DND-41 (cell line): ENCODE measurements around the gene ADAM30.

Experiments used
- ATAC-seq: fragments of 200-7000 bp; cut with Tn5 transposase; 3 replicates; pipeline ENCODE4 v1.9.1; 2021; ENCODE audit warnings: low read depth; ENCODE audit not compliant: insufficient read depth
- DNase-seq: peaks from one replicate; pipeline ENCODE4 v3.0.0-alpha.2; 2020
- H2AFZ ChIP-seq: 2 replicates; pipeline ENCODE4 v1.6.0; 2012; ENCODE audit warnings: low read depth, low read length
- H3K27ac ChIP-seq: 2 replicates; pipeline ENCODE4 v1.5.1; 2012; ENCODE audit warnings: low read length, inconsistent platforms
- H3K27me3 ChIP-seq: fragments of 200-600 bp; sonication (generic); 2 replicates; pipeline ENCODE4 v1.6.0; 2012; ENCODE audit warnings: low read length, mild to moderate bottlenecking, inconsistent platforms; ENCODE audit not compliant: insufficient read depth, poor library complexity
- H3K36me3 ChIP-seq: 2 replicates; pipeline ENCODE4 v1.5.1; 2012; ENCODE audit warnings: low read length, inconsistent platforms; ENCODE audit not compliant: insufficient read depth
- H3K4me1 ChIP-seq: 2 replicates; pipeline ENCODE4 v1.5.1; 2012; ENCODE audit warnings: mild to moderate bottlenecking, low read length; ENCODE audit not compliant: insufficient read depth
- H3K4me2 ChIP-seq: 2 replicates; pipeline ENCODE4 v1.6.0; 2012; ENCODE audit warnings: mild to moderate bottlenecking, moderate library complexity, low read length, inconsistent platforms; ENCODE audit not compliant: insufficient read depth
- H3K4me3 ChIP-seq, 2 experiments: fragments of 200-600 bp in 1 of 2; shearing (Covaris generic) in 1 of 2; 2 replicates each; pipeline ENCODE4 v1.5.1; 2012 to 2016; ENCODE audit warnings: inconsistent platforms in 2 of 2, low read length in 2 of 2, mild to moderate bottlenecking in 2 of 2, low read depth in 1 of 2, moderate library complexity in 1 of 2
- H3K79me2 ChIP-seq: 2 replicates; pipeline ENCODE4 v1.6.0; 2012; ENCODE audit warnings: low read length, inconsistent platforms; ENCODE audit not compliant: insufficient read depth
- H3K9ac ChIP-seq: 2 replicates; pipeline ENCODE4 v1.6.0; 2012; ENCODE audit warnings: low read depth, mild to moderate bottlenecking, inconsistent platforms, low read length, moderate library complexity
- H3K9me3 ChIP-seq: 2 replicates; pipeline ENCODE4 v1.5.1; 2012; ENCODE audit warnings: low read length, moderate library complexity, mild to moderate bottlenecking, inconsistent platforms; ENCODE audit not compliant: insufficient read depth, severe bottlenecking
- H4K20me1 ChIP-seq: 2 replicates; pipeline ENCODE4 v1.6.0; 2012; ENCODE audit warnings: low read length; ENCODE audit not compliant: insufficient read depth
- EZH2 ChIP-seq: IDR thresholded peaks from 3 replicates; pipeline ENCODE4 v1.6.1; 2012; ENCODE audit warnings: borderline replicate concordance, low read depth, mild to moderate bottlenecking, moderate library complexity, low read length, inconsistent platforms; ENCODE audit not compliant: severe bottlenecking
- TF ChIP-seq, protein P1 (sequence below): IDR thresholded peaks from 2 replicates; pipeline ENCODE4 v1.5.1; 2012; ENCODE audit warnings: borderline replicate concordance, low read length, moderate library complexity, mild to moderate bottlenecking; ENCODE audit not compliant: poor library complexity, severe bottlenecking; ENCODE audit errors: extremely low read depth

The ADAM30 gene

DNA sequence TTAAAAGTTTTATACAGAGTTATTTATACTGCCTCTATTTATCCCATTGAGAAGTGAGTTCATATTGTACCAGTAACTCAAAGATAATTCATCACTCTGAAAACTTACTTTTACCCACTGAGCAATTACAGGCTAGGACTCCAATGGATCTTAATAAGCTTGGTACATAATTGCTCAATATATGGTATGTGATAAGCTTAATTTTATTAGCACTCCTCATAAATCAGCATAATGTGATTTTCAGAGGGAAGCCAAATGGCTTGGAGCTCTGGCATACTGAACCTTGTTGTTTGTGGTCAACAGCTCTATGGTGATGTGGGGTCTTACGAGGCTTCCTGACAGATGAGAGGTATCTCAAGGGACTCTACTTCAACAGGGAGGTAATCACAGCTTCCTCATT, 26.3 kb downstream of the ADAM30 start:
- Histone ChIP-seq H3K4me3 (no peak overlapping the region), H3K27ac (no peak overlapping the region), H3K4me1 (peaks cover 9% of the 10 kb centered on the region), H2AFZ (no peak overlapping the region), H3K9me3 (no peaks in the 10 kb centered on the region), H4K20me1 (no peaks in the 10 kb centered on the region), H3K4me2 (no peak overlapping the region), H3K79me2 (no peaks in the 10 kb centered on the region), H3K27me3 (no peaks in the 10 kb centered on the region), H3K9ac (no peak overlapping the region), H3K36me3 (no peaks in the 10 kb centered on the region)
- ATAC-seq (no peak), DNase-seq (no peak)
- TF ChIP-seq, protein P1, sequence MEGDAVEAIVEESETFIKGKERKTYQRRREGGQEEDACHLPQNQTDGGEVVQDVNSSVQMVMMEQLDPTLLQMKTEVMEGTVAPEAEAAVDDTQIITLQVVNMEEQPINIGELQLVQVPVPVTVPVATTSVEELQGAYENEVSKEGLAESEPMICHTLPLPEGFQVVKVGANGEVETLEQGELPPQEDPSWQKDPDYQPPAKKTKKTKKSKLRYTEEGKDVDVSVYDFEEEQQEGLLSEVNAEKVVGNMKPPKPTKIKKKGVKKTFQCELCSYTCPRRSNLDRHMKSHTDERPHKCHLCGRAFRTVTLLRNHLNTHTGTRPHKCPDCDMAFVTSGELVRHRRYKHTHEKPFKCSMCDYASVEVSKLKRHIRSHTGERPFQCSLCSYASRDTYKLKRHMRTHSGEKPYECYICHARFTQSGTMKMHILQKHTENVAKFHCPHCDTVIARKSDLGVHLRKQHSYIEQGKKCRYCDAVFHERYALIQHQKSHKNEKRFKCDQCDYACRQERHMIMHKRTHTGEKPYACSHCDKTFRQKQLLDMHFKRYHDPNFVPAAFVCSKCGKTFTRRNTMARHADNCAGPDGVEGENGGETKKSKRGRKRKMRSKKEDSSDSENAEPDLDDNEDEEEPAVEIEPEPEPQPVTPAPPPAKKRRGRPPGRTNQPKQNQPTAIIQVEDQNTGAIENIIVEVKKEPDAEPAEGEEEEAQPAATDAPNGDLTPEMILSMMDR, result no peak
- TF ChIP-seq EZH2, result no peak

DNA sequence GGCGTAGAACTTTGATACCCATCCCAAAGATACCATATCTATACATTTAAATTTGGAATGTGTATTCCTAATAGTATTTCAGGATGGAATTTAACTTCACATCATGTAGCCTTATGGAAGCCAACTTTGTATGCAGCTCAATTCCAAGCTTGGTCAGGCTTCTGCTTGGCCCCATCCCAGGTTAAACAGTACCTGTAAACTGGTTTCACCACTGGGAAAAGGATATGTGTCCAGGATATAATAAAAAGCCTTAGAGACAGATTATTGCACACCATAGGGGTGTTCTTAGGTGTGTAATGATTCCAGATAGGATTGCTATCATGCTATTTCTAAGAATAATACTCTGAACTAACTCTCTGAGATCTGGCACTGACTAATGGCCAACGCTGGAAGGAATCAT, 28.1 kb downstream of the ADAM30 start:
- Histone ChIP-seq H3K4me3 (no peak overlapping the region), H3K27me3 (no peaks in the 10 kb centered on the region), H4K20me1 (no peaks in the 10 kb centered on the region), H3K27ac (no peak overlapping the region), H2AFZ (no peak overlapping the region), H3K36me3 (no peaks in the 10 kb centered on the region), H3K9ac (no peak overlapping the region), H3K4me2 (no peak overlapping the region), H3K79me2 (no peaks in the 10 kb centered on the region), H3K4me1 (peaks cover 9% of the 10 kb centered on the region), H3K9me3 (no peaks in the 10 kb centered on the region)
- ATAC-seq, result no peak
- DNase-seq, result no peak
- TF ChIP-seq, protein P1, result no peak
- no peak for TF ChIP-seq EZH2

DNA sequence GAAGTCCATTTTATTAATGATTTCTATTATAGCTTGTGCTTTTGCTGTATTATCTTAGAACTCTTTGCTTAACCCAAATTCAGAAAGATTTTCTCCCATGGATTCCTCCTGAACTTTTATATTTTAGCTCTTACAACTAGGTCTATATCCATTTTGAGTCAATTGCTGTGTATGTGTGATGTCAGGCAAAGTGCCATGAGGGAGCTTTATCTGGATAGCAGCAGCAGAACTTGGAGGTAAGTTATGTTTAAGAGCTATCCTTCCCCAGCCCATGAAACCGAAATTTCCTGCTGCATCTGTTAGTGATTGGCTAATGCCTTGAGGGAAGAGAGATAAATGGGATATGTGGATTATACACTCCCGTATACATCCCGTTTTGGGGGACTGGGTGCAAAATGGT, 29.9 kb downstream of the ADAM30 start:
- Histone ChIP-seq H3K36me3 (no peaks in the 10 kb centered on the region), H2AFZ (no peak overlapping the region), H3K4me3 (no peak overlapping the region), H3K79me2 (no peaks in the 10 kb centered on the region), H3K4me2 (no peak overlapping the region), H3K27me3 (no peaks in the 10 kb centered on the region), H3K4me1 (peaks cover 6% of the 10 kb centered on the region), H4K20me1 (no peaks in the 10 kb centered on the region), H3K27ac (no peak overlapping the region), H3K9ac (no peak overlapping the region), H3K9me3 (no peaks in the 10 kb centered on the region)
- TF ChIP-seq, protein P1, result no peak
- no peak for TF ChIP-seq EZH2
- DNase-seq (no peak), ATAC-seq (no peak)

DNA sequence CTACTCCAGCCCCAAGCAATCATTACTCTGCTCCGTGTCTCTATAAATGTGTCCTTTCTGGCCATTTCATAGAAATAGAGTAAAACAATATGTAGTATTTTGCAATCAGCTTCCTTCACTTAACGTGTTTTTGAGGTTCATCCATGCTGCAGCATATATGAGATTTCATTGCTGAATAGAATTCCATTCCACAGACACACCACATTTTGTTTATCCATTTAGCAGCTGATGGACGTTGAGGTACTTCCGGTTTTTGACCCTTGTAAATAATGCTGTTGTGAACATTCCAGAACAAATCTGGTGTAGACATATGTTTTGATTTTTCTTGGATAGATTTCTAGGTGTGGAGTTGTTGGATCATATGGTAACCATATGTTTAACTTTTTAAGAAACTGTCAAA, 30.7 kb downstream of the ADAM30 start:
- Histone ChIP-seq H3K4me1 (peaks cover 7% of the 10 kb centered on the region), H3K36me3 (no peaks in the 10 kb centered on the region), H4K20me1 (no peaks in the 10 kb centered on the region), H3K4me3 (no peak overlapping the region), H3K27ac (no peak overlapping the region), H2AFZ (no peak overlapping the region), H3K79me2 (no peaks in the 10 kb centered on the region), H3K9me3 (no peaks in the 10 kb centered on the region), H3K27me3 (no peaks in the 10 kb centered on the region), H3K4me2 (no peak overlapping the region), H3K9ac (no peak overlapping the region)
- DNase-seq (no peak), ATAC-seq (no peak)
- TF ChIP-seq, protein P1, result no peak
- TF ChIP-seq EZH2, result no peak
